ENCODE data around the gene CTNNBL1.
"Not testable (repeated sequence)": the region's sequence is repeated elsewhere in the genome, so short reads cannot be mapped to it uniquely, and the experiment has no call there.

CTNNBL1 gene

DNA sequence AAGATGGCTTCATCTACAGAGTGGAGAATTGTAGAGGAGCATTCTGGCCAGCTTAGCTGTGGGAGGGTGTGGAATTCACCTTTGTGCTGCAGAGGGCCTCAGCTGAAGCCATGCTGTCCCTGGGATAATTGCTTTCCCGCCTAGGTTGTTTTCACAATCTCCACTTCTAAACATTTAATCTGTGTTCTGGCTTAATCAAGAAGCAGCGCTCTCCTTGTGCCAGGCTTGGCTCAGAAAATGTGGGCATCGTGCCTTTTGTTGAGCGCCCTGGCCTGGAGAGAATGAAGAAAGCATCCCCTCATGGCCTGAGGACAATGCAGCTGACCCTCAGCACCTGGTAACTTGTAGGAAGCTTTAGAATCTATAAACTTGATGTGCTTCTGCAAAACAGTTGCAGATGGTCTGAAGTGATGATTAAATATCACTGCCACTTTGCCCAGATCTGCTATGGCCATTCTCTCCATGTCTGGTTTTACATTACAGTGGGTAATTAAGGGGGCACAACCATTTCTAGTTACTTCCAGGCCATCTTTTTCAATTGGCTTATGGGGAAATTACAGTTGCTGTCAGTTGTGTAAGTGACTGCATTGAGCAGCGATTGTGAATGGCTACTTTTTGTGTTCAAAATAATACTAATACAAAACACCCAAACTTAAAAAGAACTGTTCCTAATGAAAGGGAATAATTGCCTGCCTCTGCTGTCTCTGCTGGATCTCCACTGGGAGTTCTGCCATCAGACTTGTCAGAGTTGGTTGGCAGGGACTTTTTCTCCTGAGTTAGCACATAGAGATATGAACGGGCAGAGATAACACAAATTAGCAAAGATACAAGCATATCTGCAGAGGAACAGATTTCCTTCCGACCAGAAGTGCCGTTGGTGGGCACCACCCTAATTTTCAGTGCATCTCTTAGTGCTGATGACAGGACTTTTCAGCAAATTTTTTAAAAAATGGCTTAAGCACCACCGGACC lies 18.4 kb downstream of the CTNNBL1 start:
- no peak for DNase-seq

DNA sequence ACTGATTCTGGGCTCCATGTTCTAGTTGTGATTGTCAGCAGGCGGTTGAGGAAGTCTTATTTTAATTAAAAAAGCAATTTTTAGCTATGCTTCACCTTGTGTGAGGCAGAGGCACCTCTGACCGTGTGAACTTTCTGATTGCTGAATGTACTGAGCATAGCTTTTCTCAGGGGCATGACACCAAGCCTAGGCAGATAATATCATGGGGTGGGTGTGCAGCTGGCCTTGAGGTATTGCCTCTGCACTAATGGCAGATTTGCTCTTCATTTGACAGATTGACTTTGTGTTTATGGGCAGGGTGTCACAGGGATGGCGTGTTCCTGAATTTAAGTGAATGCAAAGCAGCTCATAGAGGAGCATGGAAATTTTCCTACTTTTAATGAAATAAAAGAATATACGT lies 19.6 kb downstream of the CTNNBL1 start:
- no peak for DNase-seq

DNA sequence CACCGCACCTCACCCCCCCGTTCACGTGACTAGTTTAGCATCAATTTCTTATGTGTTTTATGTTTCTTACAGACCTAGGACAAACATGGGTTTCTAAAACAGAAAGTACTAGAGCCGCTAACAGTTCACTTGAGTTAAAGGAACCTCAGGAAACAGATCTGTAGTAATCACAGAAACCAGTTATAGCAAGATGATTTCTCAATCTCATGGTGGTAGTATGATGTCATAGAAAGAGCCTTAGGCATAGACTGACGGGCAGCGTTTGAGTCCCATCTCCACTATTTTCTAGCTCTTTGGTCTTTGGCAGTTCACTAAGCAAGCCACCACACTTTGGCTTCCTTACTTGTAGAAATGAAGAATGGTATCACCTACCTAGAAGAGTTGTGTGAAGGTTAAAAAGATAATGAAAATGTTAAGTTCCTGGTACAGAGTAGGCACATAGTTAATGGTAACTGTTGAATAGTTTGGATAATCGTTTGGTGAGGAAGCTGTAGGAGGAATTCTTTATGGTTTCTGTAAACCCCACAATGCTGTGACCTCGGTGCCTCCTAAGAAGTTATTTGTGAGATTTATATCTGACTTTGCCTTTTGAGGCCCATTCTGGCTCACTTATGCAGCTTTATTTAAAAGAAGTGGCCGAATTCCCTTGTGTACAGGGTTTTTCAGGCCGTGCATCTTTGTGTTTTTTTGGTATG lies 21.3 kb downstream of the CTNNBL1 start:
- DNase-seq, result no peak

DNA sequence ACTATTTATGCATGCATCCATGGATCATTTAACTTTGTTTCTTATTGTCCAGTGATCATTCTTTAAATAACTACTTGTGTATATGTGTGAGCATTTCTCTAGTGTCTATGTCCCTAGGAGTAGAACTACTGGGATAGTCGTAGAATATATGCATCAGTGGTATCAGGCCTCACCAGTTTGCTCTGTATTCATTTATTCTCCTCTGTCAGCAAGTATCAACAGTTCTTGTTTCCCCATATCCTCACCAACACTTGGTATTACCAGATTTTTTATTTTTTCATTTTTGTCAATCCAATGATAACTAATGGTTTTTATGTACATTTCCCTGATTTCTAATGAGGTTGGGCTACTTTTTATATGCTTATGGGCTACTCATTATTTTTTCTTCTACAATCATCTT lies 27.9 kb downstream of the CTNNBL1 start:
- DNase-seq, result no peak

DNA sequence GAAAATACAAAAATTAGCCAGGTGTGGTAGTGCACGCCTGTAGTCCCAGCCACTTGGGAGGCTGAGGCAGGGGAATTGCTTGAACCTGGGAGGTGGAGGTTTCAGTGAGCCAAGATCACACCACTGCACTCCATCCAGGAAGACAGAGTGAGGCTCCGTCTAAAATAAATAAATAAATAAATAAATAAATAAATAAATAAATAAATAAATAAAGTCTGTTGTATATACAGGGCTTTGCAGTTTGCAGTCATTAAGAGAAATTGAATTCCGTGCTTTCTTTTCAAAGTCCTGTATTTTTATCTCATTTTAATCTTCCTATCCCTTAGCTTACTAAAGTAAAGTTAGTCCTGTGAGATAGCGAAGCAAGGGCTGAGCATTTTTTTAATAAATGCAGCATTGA lies 28.5 kb downstream of the CTNNBL1 start:
- DNase-seq, result not testable (repeated sequence)

DNA sequence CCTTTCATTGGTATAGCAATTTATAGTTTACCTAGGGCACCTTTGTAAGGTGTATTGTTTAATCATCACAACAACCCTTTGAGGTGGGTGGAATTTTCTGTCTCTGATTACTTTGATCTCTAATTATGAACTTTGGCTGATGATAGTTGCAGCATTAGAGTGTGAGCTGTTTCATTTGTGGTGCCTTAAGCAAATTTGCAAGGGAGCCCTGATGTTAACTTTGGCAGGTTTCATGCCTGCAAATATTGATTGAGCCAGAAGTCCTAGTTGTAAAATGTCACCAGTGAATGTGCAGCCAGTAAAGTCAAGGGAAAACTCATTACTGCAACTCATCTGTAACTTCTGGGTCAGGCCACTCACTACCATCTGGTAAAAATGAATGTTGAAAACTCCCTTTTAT lies 29.8 kb downstream of the CTNNBL1 start:
- peak in 1 of 2 experiments; percentile 12 for DNase-seq

DNA sequence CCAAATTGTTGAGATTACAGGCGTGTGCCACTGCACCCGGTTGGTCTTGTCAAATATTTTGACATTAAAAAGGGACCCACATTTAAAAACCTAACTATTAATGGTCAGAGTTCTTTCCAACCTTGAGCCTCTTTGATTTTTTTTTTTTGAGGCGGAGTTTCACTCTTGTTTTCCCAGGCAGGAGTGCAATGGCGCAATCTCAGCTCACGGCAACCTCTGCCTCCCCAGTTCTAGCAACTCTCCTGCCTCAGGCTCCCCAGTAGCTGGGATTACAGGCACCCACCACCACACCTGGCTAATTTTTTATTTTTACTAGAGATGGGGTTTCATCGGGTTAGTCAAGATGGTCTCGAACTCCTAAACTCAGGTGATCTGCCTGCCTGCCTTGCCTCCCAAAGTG lies 31.3 kb downstream of the CTNNBL1 start:
- DNase-seq, result no peak

DNA sequence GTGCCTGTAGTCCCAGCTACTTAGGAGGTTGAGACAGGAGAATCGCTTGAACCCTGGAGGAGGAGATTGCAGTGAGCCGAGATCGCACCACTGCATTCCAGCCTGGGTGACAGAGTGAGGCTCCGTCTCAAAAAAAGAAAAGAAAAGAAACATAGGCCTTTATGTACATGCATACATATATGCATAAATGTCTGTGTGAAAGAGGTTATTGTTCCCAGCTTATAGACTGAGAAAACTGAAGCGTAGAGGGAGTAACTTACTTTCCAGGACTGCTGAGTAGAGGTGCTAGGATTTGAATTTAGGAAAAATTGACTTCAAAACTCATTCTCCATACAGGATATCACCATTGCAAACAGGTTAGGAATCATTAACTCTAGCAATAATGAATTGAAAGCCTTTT lies 32.0 kb downstream of the CTNNBL1 start:
- DNase-seq, result no peak

DNA sequence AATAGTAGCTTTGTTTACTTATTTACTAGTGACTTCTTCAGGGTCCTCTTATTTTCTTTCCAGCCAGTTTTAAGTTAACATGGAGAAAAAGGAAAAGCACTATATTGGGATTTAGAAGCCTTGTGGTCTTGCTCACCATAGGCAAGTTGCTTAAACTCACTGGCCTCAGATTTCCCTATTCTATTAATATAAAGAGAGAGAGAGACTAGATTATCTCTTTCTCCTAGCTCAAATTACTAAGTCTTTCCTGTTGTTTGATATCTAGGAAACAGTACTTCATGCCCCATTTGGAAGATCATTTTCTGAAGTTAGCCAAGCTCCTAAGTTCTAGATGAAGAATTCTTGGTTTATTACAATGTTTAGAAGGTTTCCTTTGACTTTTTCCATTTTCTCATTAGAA lies 32.5 kb downstream of the CTNNBL1 start:
- DNase-seq, result no peak

DNA sequence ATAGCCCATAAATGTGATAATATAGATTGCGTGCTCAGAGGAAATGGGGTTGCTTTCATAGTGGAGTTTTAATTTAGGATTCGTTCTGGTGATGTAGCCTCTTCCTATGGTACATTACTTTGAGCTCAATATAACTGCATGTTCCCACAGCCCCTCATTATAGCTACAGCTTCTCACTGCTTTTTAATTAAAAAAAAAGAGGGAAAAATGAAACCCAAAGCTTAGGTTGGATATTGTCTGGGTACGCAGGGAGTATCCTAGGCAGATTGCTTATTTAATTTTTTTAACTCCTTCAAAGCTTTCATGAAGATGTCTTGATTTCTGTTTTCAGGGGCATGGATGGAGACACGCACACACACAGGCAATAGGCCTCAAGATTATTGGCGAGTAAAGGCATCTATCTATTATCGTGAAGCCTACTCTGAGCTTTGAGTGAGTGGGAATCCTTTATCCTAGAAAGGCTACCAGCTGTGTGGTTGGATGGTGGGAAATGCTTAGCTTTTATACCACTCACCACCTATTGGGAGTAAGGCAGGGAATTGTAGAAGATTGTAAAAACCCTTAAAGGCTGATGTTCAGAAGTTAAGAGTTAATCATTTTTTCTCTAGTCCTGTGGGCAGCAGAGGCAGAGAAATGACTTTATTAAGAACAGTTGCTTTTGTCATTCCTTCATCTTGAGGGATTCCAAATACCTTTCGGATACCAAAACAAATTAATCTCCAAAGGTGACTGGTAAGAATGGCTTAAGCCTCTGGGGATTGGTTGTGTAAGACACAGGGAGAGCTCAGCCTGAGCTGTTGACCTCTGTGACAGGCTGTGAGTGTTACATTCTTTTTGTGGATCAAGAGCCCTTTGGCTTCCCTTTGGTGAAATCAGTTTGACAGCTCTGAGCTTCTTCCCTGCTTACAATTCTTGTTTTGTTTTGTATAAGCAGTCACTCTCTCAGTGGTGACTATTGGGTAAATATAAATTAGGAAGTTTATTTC lies 33.4 kb downstream of the CTNNBL1 start:
- no peak for DNase-seq

DNA sequence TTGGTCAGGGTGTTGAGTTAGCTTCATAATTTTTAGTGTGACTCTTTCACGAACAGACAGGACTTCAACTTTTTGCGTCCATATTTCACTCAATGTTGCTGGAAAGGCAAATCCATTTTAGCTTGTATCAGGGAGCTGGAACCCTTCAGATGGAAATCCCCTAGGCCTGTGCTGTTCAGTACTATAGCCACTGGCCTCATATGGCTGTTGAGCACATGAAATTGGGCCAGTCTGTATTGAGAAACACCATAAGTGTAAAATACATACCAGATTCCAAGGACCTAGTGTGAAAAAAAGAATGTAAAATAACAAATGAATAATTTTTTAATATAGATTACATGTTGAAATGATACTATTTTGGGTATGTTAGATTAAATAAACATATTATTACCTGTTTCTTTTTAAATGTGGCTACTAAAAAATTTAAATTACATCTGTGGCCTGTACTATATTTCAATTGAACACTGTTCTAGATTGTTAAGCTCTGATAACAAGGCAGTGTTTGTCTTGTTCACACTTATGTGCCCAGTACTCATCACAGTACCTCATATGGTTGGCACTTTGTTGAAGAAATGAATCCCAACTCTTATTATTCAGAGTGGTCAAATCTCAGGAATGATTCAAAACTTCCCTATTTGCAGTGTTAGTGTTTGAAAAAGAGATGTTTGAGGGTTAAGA lies 34.3 kb downstream of the CTNNBL1 start:
- DNase-seq, result no peak

DNA sequence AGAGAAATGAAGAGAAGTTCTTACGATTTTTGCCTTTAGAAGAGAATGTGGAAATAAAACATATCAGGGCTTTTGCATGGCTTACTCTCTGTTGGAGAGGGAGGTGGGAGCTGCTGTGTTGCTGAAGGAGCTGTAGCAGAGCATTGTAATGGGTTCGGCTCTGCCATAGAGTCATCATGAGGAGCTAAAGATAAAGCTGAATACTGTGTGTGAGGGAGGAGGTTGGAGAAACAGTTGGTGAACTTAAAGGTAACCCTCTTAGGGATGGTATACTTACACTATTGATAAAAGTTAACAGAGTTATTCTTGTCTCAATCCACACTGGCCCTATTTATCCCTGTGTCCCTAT lies 34.8 kb downstream of the CTNNBL1 start:
- no peak for DNase-seq

DNA sequence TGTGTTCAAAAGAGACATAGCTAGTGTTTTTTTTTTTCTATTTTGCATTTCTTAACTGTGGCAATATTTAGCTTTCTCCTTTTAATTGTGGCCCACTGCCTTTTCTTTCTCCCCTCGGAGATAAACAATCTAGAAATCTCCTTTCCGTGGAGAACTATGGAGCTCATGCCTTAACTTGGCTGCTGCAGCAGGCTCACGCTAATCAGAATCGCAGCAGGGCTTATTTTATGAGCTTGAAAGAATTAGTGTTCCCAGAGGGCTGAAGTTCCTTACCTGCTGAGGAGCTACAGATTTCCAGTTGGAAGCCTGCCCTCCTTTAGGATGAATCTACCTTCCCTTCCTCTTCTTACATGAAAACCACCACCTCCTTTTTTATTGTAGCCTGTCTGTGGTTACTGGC lies 35.6 kb downstream of the CTNNBL1 start:
- no peak for DNase-seq

DNA sequence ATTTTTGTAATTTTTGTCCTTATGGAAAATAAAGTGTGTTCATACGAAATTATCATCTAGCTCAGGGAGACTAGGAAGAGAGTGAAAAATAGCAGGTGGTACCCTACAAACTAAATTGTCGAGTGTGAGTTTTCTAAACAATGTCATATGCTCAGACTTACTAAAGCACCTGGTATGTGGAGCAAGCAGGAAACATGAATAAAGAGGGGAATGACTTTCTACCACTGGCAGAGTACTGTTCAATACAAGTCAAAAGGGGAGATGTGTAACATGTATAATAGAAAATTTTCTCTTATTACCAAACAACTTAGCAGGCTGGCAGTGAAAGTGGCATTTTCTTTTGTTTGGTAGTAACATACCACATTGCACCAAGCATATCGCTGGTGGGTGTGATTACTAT lies 36.1 kb downstream of the CTNNBL1 start:
- DNase-seq, result no peak

DNA sequence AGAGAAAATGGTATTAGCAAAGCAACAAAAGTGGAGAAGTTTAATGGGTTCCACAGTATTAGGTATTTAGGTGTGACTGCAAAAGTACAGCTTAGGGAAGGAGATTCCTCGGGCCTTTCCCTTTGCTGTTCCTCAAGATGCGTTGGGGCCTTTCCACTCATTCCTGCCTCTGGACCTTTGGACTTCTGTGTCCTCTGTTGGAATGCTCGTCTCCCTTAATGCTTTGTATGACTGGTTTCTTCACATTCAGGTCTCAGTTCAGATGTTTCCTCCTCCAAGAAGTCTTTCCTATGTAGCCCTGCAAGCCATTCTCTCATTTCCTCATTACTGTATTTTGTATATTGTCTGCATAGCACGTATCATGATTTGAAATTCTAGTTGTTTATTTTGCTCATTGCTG lies 39.6 kb downstream of the CTNNBL1 start:
- DNase-seq, result no peak

DNA sequence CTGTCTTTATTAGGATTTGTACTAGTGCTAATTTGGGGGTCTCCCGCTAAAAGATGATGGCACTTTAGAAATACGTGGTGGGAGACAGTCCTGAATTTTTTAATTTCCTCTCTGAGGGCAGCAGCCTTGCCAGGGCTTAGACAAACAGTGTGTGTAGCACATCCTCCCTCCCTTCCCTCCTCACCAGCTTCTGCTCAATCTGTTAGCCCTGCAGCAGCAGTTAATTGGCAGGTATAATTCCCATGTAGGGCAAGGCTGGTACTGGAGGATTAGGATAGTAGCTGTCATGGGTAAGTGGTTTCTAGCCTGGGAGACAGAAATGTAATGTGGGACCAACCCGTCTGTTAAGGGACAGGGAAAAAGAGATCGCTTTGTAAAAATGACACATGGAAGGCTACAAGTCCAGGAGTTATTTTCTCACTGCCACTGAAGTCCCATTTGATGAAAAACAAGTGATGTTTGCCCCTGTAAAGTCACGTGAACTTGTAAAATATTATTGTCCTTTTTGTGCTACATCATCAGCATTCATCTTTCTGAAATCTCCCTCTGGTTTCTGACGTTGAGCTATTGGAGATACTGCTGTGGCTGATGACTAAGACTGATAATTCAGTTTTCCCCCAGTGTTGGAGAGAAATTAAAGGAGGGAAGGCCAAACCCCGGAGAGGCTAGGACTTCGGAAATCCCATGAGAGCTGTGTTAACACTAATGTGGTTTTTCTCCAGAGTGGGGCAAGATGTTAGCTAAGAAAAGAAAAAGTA lies 40.6 kb downstream of the CTNNBL1 start:
- no peak for DNase-seq

DNA sequence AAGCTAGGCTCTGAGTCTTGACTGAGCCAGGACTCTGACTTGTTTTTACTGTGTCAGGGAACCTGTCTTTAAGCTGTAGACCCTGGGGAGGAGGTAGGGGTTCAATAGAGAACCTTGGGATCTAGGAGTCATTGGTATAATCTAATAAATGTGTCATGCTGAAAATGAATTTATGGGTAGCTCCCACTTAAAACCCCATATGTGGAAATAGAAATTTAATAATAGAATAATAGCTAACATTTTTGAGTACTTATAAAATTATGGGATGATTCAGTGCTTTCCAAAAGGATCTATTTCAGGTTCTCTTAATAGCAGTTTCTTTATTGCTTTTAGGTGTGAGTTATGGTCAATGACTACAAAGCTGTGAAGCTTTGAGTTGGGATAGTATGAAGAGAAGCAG lies 41.7 kb downstream of the CTNNBL1 start:
- DNase-seq, result no peak

DNA sequence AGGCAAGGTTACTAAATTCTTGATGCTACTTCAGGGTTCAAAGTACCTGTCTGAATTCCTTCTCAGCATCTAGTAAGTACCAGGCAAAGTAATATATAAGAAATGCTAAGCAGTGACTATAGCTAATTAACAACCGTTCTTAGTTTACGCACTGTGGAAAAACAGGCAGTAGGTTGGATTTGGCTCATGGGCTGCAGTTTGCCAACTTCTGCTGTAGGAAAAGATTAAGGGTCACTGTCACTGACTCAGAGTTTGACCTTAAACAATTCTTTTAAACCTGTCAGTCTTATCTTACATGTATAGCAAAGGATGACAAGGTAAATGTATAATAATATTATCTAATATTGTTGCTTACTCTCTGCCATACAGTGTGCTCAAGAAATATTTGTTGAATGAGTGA lies 42.3 kb downstream of the CTNNBL1 start:
- DNase-seq, result no peak

DNA sequence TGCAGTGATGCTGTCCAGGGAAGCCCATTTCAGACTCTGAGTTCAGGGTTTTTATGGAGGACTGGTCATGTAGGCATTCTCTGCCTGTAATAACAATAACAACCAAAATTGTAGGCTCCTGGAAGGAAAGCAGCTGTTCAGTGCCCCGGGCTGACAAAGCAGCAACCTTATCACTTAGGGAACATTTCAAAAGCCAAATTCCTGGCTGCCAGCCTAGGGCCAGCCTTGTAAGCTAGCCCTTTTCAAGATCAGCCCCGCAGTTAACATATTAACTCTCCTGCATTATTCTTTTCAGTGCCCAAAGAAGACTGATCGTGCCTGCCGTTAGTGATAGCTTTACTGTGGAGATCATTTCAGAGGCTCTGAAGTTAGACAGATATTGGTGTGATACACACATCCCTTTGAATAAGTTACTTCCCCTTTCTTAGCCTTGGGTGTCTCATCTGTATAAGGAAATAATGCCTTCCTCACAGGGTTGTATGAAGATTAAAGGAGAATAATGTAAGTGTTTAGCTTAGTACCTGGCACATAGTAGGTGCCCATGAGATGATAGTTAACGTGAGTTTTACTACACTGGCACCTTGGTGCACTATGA lies 44.1 kb downstream of the CTNNBL1 start:
- no peak for DNase-seq

DNA sequence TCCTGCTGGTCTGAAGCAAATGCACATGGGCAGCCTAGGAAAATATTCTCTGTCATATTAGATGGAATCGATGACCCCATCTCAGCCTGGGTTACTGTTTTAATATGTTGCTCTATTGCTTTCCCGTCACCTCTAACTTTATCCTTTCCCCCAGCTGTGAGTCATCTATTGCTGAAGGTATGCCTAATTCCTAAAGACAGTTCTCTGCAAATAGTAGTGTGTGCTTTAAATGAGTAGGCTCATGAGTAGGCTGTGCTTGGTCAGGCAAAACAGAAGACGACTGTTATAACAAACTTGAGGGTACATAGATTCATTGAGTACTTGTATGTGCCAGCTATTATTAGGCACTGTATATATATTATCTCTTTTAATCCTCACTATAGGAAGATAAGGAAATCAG lies 47.2 kb downstream of the CTNNBL1 start:
- DNase-seq, result no peak

DNA sequence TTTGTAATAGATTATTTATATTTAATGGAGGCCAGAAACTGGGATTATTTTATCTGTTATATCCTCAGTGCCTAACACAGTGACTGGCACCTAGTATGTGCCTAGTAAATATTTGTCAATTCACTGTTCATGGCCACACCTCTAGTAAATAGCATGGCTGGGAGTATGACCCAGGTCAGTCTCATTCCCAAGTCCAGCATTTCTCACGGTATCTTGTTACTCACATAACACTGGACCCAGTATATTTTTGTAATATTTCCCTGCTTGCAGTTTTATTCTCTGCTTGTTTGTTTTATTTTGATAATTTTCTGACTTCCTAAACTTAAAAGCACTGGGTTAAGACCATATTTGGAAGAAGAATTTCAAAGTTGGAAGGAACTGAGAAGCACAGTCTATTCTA lies 47.7 kb downstream of the CTNNBL1 start:
- DNase-seq, result no peak
